Mesothelial cell of epicardium (in vitro differentiated cells): ENCODE results near the gene ZNF292. TPM values are rescaled to one million over a fixed set of nuclear protein-coding genes. Genes with fewer than 3 reads are reported as not detected.

Experiments used
- DNase-seq, 2 experiments: peaks; one replicate each; pipeline ENCODE4 v3.0.0; 2021; ENCODE audit warnings: low spot score in 2 of 2; ENCODE audit not compliant: unreplicated experiment in 2 of 2
- H3K27ac Mint-ChIP-seq: 2 replicates; pipeline ENCODE4 v1.8.0; 2021; ENCODE audit warnings: mixed read lengths
- H3K27me3 Mint-ChIP-seq: 2 replicates; pipeline ENCODE4 v1.8.0; 2021; ENCODE audit warnings: low read depth, mixed read lengths
- H3K36me3 Mint-ChIP-seq: 2 replicates; pipeline ENCODE4 v1.8.0; 2021; ENCODE audit warnings: mixed read lengths
- H3K4me1 Mint-ChIP-seq: 2 replicates; pipeline ENCODE4 v1.8.0; 2021; ENCODE audit warnings: mixed read lengths
- H3K4me3 Mint-ChIP-seq: 2 replicates; pipeline ENCODE4 v1.8.0; 2021; ENCODE audit warnings: mild to moderate bottlenecking, moderate library complexity, mixed read lengths
- H3K9me3 Mint-ChIP-seq: 2 replicates; pipeline ENCODE4 v1.8.0; 2021; ENCODE audit warnings: mixed read lengths
- CTCF ChIP-seq: fragments of 200-600 bp; sonication (generic); IDR thresholded peaks from one replicate; pipeline ENCODE4 v1.5.0; 2021; ENCODE audit warnings: antibody characterized with exemption; ENCODE audit not compliant: unreplicated experiment
- total RNA-seq: library from RNA; stranded (reverse); gene quantifications from 3 replicates; pipeline ENCODE4 v1.2.1, GENCODE V29; 2021

The ZNF292 gene
- total RNA-seq, 1 donor from 2014 or later: 108 TPM

GRCh38 chr6:87257565-87257964 lies 102.2 kb downstream of the ZNF292 start:
- no peak overlapping the region for H3K4me3 Mint-ChIP-seq
- DNase-seq: no peak
- H3K27ac Mint-ChIP-seq: no peak overlapping the region
- H3K4me1 Mint-ChIP-seq: no peaks in the 10 kb centered on the region
- H3K36me3 Mint-ChIP-seq: peaks cover 68% of the 10 kb centered on the region
- no peak for TF ChIP-seq CTCF
- H3K27me3 Mint-ChIP-seq: no peaks in the 10 kb centered on the region
- H3K9me3 Mint-ChIP-seq: peaks cover 22% of the 10 kb centered on the region

GRCh38 chr6:87257975-87258374 lies 102.6 kb downstream of the ZNF292 start:
- no peak for TF ChIP-seq CTCF
- Mint-ChIP-seq H3K9me3 (peaks cover 22% of the 10 kb centered on the region), H3K4me1 (no peaks in the 10 kb centered on the region), H3K27me3 (no peaks in the 10 kb centered on the region), H3K4me3 (no peak overlapping the region), H3K36me3 (peaks cover 68% of the 10 kb centered on the region), H3K27ac (no peak overlapping the region)
- no peak for DNase-seq

- no peak for DNase-seq
- Mint-ChIP-seq H3K4me3 (no peak overlapping the region), H3K36me3 (peaks cover 58% of the 10 kb centered on the region), H3K27me3 (no peaks in the 10 kb centered on the region), H3K4me1 (no peaks in the 10 kb centered on the region), H3K27ac (no peak overlapping the region), H3K9me3 (peaks cover 22% of the 10 kb centered on the region)
- no peak for TF ChIP-seq CTCF
Observed at GRCh38 chr6:87259791-87260190, 104.4 kb downstream of the ZNF292 start.

GRCh38 chr6:87261534-87261933 lies 106.2 kb downstream of the ZNF292 start:
- no peak for TF ChIP-seq CTCF
- Mint-ChIP-seq H3K27me3 (no peaks in the 10 kb centered on the region), H3K4me3 (no peak overlapping the region), H3K27ac (no peak overlapping the region), H3K9me3 (peaks cover 22% of the 10 kb centered on the region), H3K4me1 (no peaks in the 10 kb centered on the region), H3K36me3 (peaks cover 42% of the 10 kb centered on the region)
- no peak for DNase-seq

- TF ChIP-seq CTCF: no peak
- H3K4me3 Mint-ChIP-seq: no peak overlapping the region
- DNase-seq: no peak
- no peak overlapping the region for H3K27ac Mint-ChIP-seq
- H3K27me3 Mint-ChIP-seq: no peaks in the 10 kb centered on the region
- no peaks in the 10 kb centered on the region for H3K4me1 Mint-ChIP-seq
- H3K36me3 Mint-ChIP-seq: peaks cover 18% of the 10 kb centered on the region
- peaks cover 17% of the 10 kb centered on the region for H3K9me3 Mint-ChIP-seq
Observed at GRCh38 chr6:87264481-87264880, 109.1 kb downstream of the ZNF292 start.

- Mint-ChIP-seq H3K27ac (no peak overlapping the region), H3K36me3 (peaks cover 3% of the 10 kb centered on the region), H3K4me3 (no peak overlapping the region), H3K27me3 (no peaks in the 10 kb centered on the region), H3K9me3 (peaks cover 22% of the 10 kb centered on the region), H3K4me1 (peaks cover 7% of the 10 kb centered on the region)
- TF ChIP-seq CTCF: no peak
- no peak for DNase-seq
Observed at GRCh38 chr6:87274660-87275274, 119.4 kb downstream of the ZNF292 start.
